Natural killer cell treated with Interleukin-12 subunit alpha and Interleukin-12 subunit beta and Interleukin-15 and Interleukin-18, amount 100 ng/mL, for 72 hours (primary cell): Measurements from ENCODE around the gene A3GALT2. TPM values are rescaled to one million over a fixed set of nuclear protein-coding genes. Genes with fewer than 3 reads are reported as not detected.

ENCODE experiments used
- ATAC-seq, 2 donors: fragments of 150-1000 bp; cut with Tn5 transposase in 1 of 2; sonication (Bioruptor Pico), chemical (Tn5 transposase) in 1 of 2; 2 replicates each; pipeline ENCODE4 v1.10.0; 2021
- DNase-seq: peaks from one replicate; pipeline ENCODE4 v3.0.0; 2022; ENCODE audit warnings: low spot score
- H3K27ac Mint-ChIP-seq, 2 donors: 1 replicate in 1 of 2; 2 replicates in 1 of 2; pipeline ENCODE4 v1.8.0; 2022; ENCODE audit warnings: mixed read lengths in 2 of 2, mild to moderate bottlenecking in 1 of 2, moderate library complexity in 1 of 2
- H3K27me3 Mint-ChIP-seq, 2 donors: 1 replicate in 1 of 2; 2 replicates in 1 of 2; pipeline ENCODE4 v1.8.0; 2022; ENCODE audit warnings: mixed read lengths in 2 of 2
- H3K36me3 Mint-ChIP-seq: one replicate; pipeline ENCODE4 v1.8.0; 2022; ENCODE audit warnings: mixed read lengths
- H3K4me1 Mint-ChIP-seq, 2 donors: 1 replicate in 1 of 2; 2 replicates in 1 of 2; pipeline ENCODE4 v1.8.0; 2022; ENCODE audit warnings: low read depth in 2 of 2, mixed read lengths in 2 of 2, mild to moderate bottlenecking in 1 of 2
- H3K4me3 Mint-ChIP-seq: one replicate; pipeline ENCODE4 v1.8.0; 2022; ENCODE audit warnings: mixed read lengths
- H3K9me3 Mint-ChIP-seq: 2 replicates; pipeline ENCODE4 v1.8.0; 2022; ENCODE audit warnings: mixed read lengths
- total RNA-seq, 2 donors: library from RNA; stranded (reverse); gene quantifications; one replicate each; pipeline ENCODE4 v1.2.3, GENCODE V29; 2022

Gene A3GALT2
- total RNA-seq, 2 donors from 2014 or later, result not detected

GRCh38 chr1:33359931-33360330 lies 39.0 kb upstream of the A3GALT2 start:
- DNase-seq (no peak), ATAC-seq (no peak)
- Mint-ChIP-seq H3K9me3 (no peaks in the 10 kb centered on the region), H3K4me3 (no peak overlapping the region), H3K27ac (no peak overlapping the region), H3K36me3 (no peaks in the 10 kb centered on the region), H3K4me1 (peaks cover 4 to 12% of the 10 kb centered on the region in 2 donors), H3K27me3 (no peaks in the 10 kb centered on the region)

GRCh38 chr1:33358795-33359503 lies 38.1 kb upstream of the A3GALT2 start:
- H3K36me3 Mint-ChIP-seq, result no peaks in the 10 kb centered on the region
- H3K27ac Mint-ChIP-seq, result no peak overlapping the region
- no peaks in the 10 kb centered on the region for H3K9me3 Mint-ChIP-seq
- peaks cover 4 to 12% of the 10 kb centered on the region in 2 donors for H3K4me1 Mint-ChIP-seq
- ATAC-seq (no peak), DNase-seq (no peak)
- H3K4me3 Mint-ChIP-seq, result no peak overlapping the region
- H3K27me3 Mint-ChIP-seq, result no peaks in the 10 kb centered on the region

DNA sequence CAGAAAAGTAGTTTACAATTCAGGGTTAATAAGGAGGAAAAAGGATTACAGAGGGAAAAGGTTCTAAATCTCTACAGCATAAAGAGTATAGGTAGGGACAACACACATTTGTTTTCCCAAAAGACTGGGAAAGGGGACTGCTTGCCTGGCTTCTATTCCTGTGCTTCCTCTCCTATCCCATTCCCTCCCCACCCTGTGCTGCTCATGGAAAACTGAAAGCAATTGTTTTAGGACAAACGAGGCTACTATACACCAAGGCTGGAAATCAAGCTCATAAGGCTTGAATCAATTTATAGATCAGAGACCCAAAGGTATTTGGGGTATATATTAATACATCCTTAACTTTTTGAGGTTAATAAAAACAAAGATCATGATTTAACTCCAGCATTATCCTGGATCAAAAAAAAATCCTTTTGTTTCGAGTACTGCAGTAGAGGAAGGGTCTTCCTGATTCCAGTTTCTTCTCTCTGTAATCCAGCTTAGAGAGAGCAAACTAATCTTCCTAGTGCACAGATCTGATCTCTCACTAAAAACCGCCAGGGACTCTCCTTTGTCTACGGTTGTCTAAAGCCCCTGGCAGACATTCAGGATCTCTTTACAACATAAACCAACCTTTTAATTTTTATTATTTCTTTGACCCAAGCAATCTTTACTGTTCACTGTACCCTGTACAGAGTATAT lies 37.4 kb upstream of the A3GALT2 start:
- no peak overlapping the region for H3K27ac Mint-ChIP-seq
- no peak for DNase-seq
- H3K4me1 Mint-ChIP-seq, result peaks cover 4 to 12% of the 10 kb centered on the region in 2 donors
- H3K36me3 Mint-ChIP-seq, result no peaks in the 10 kb centered on the region
- H3K27me3 Mint-ChIP-seq, result no peaks in the 10 kb centered on the region
- no peak for ATAC-seq
- H3K4me3 Mint-ChIP-seq, result no peak overlapping the region
- no peaks in the 10 kb centered on the region for H3K9me3 Mint-ChIP-seq

- H3K36me3 Mint-ChIP-seq, result no peaks in the 10 kb centered on the region
- no peak for ATAC-seq
- no peaks in the 10 kb centered on the region for H3K27me3 Mint-ChIP-seq
Measured at GRCh38 chr1:33357099-33357498, 36.2 kb upstream of the A3GALT2 start.

GRCh38 chr1:33354707-33355316 lies 33.9 kb upstream of the A3GALT2 start:
- Mint-ChIP-seq H3K36me3 (no peaks in the 10 kb centered on the region), H3K27ac (no peak overlapping the region), H3K4me3 (no peak overlapping the region), H3K4me1 (peaks cover 9 to 10% of the 10 kb centered on the region in 2 donors), H3K9me3 (no peaks in the 10 kb centered on the region), H3K27me3 (peaks cover 0 to 3% of the 10 kb centered on the region in 2 donors)
- DNase-seq (no peak), ATAC-seq (no peak)

More at GRCh38 chr1:33357099-33357498, 36.2 kb upstream of the A3GALT2 start:
- Mint-ChIP-seq H3K27ac (no peak overlapping the region), H3K4me1 (peaks cover 4 to 11% of the 10 kb centered on the region in 2 donors), H3K9me3 (no peaks in the 10 kb centered on the region), H3K4me3 (no peak overlapping the region)
- DNase-seq, result no peak

DNA sequence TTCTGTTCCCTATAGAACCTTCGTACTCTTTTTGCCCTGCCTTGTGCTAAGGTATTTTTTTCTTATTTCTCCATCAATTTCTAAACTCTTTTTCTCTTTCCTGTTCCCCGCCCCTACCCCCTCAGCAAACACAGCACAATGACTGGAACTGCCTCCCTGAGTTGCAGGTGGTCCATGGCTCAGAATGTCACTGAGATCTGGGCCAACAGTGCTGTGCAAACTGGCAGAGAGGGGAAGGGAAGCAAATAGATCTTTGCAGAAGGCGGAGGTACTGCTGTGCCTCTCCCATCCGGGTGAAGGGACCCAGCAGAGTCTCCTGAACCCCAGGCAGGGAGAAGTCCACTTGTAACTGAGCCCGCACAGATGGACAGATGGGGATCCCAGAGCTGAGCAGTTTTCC lies 32.6 kb upstream of the A3GALT2 start:
- Mint-ChIP-seq H3K4me3 (no peak overlapping the region), H3K27me3 (peaks cover 0 to 3% of the 10 kb centered on the region in 2 donors), H3K27ac (no peak overlapping the region), H3K9me3 (no peaks in the 10 kb centered on the region), H3K36me3 (peaks cover 3% of the 10 kb centered on the region), H3K4me1 (peaks cover 11 to 16% of the 10 kb centered on the region in 2 donors)
- ATAC-seq (no peak), DNase-seq (no peak)

DNA sequence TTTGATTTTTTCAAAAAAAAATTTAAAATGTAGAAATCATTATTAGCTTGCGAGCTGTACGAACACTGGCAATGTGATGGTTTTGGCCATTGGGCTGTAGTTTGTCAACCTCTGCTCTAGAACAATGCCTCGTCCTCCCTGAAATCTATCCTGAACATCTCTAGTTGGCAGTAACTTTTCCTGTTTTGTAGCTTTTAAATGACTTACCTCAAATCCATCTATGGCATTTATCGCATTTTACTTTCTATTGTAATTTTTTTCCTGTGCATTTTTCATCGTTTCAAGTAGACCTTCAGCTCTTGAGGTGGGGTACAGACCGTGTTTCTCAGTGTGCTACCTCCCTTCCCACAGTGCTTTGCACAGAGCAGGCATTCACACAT lies 30.4 kb upstream of the A3GALT2 start:
- Mint-ChIP-seq H3K9me3 (no peaks in the 10 kb centered on the region), H3K27me3 (peaks cover 0 to 3% of the 10 kb centered on the region in 2 donors), H3K4me3 (peak overlapping the region; percentile 43), H3K4me1 (peaks cover 29 to 34% of the 10 kb centered on the region in 2 donors), H3K36me3 (peaks cover 7% of the 10 kb centered on the region), H3K27ac (peak overlapping the region in 1 of 2 donors; percentile 86)
- ATAC-seq, result no peak
- DNase-seq, result no peak

DNA sequence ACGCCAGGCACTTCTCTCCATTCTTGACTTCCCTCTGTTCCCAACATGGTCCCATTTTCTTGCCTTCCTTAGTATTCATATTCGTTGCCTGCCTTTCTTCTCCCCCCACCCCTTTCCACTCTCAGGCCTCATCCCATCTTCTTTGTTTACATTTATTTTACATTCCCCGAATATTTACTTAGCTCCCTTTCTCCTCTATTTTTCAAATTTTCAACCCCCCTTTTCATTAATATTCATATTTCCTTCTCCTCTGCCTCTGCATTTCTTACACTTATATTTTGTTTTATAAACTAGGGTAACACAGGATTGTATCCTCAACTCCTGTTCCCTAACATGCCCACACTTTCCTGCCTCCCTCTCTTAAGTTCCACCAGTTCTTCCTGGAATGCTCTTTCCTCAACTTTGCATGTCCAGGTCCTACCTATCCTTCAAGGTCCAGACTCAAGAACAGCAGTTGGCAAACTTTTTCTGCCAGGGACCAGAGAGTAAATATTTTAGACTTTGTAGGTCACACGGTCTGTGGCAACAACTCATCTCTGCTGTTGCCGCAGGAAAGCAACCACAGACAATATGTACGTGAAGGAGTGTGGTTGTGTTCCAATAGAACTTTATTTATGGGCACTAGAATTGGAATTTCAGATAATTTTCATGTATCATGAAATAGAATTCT lies 29.8 kb upstream of the A3GALT2 start:
- Mint-ChIP-seq H3K27me3 (peaks cover 0 to 3% of the 10 kb centered on the region in 2 donors), H3K36me3 (peaks cover 7% of the 10 kb centered on the region), H3K4me1 (peaks cover 29 to 34% of the 10 kb centered on the region in 2 donors), H3K27ac (peak overlapping the region; percentile 64 to 86), H3K4me3 (peak overlapping the region; percentile 86), H3K9me3 (no peaks in the 10 kb centered on the region)
- DNase-seq, result no peak
- ATAC-seq, result no peak

DNA sequence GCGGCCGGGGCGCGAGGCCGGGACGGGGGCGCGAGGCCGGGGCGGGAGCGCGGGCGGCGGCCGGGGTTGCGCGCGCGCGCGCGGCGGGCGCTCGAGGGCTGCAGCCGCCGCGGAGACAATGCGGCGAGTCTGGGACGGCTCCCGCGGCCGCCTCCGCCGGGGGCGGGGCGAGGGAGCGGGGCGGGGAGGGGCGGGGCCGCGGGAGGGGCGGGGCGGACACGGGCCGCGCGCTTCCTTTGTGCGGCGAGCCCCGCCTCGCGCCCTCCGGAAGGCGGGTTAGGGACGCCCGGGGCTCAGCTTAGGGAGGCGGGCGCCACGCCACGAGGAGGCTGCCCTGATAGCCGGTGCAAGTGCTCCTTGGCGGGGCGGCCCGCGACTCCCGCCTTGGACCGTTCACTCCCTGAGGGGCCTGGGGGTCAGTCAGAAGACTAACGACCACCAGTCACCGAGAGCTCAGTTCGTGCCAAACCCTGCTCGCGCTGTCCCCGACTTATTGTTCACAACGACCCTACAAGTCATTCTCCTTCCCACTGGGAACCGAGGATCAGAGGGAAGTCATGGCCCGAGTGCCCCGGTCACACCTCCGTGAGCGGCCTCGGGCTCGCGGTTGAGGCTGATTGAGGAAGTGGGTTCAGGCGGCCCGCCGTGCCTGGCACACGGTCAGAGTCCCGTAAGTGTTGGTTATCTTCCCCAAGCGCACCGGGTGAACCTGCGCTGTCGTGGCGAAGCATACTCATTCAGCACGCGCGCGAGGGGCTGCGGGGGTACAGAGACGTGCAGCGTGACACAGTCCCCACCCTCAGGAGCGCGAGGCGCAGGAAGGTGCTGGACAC lies 29.1 kb upstream of the A3GALT2 start:
- Mint-ChIP-seq H3K27ac (peak overlapping the region; percentile 64 to 86), H3K9me3 (no peaks in the 10 kb centered on the region), H3K36me3 (peaks cover 7% of the 10 kb centered on the region), H3K4me3 (peak overlapping the region; percentile 86), H3K27me3 (peaks cover 0 to 3% of the 10 kb centered on the region in 2 donors), H3K4me1 (peaks cover 29 to 39% of the 10 kb centered on the region in 2 donors)
- ATAC-seq (peak; percentile 91 to 96), DNase-seq (peak; percentile 90)

- ATAC-seq, result peak; percentile 63 to 70
- peaks cover 0 to 3% of the 10 kb centered on the region in 2 donors for H3K27me3 Mint-ChIP-seq
- peak overlapping the region; percentile 69 to 80 for H3K27ac Mint-ChIP-seq
- H3K4me3 Mint-ChIP-seq, result peak overlapping the region; percentile 95
- peaks cover 7% of the 10 kb centered on the region for H3K36me3 Mint-ChIP-seq
- H3K4me1 Mint-ChIP-seq, result peaks cover 29 to 40% of the 10 kb centered on the region in 2 donors
- DNase-seq, result peak; percentile 59
- H3K9me3 Mint-ChIP-seq, result no peaks in the 10 kb centered on the region
Measured at GRCh38 chr1:33349081-33349759, 28.3 kb upstream of the A3GALT2 start.

GRCh38 chr1:33348676-33349080 lies 27.8 kb upstream of the A3GALT2 start:
- DNase-seq (peak; percentile 52), ATAC-seq (no peak)
- peaks cover 0 to 3% of the 10 kb centered on the region in 2 donors for H3K27me3 Mint-ChIP-seq
- peaks cover 29 to 46% of the 10 kb centered on the region in 2 donors for H3K4me1 Mint-ChIP-seq
- peaks cover 7% of the 10 kb centered on the region for H3K36me3 Mint-ChIP-seq
- no peaks in the 10 kb centered on the region for H3K9me3 Mint-ChIP-seq
- peak overlapping the region; percentile 95 for H3K4me3 Mint-ChIP-seq
- peak overlapping the region; percentile 69 to 80 for H3K27ac Mint-ChIP-seq

GRCh38 chr1:33348194-33348593 lies 27.3 kb upstream of the A3GALT2 start:
- Mint-ChIP-seq H3K4me3 (peak overlapping the region; percentile 95), H3K9me3 (no peaks in the 10 kb centered on the region), H3K27me3 (peaks cover 0 to 3% of the 10 kb centered on the region in 2 donors), H3K27ac (peak overlapping the region; percentile 69 to 80), H3K4me1 (peaks cover 29 to 48% of the 10 kb centered on the region in 2 donors), H3K36me3 (peaks cover 7% of the 10 kb centered on the region)
- ATAC-seq, result no peak
- DNase-seq, result no peak
